Suprapubic skin (tissue), 4 donors: ENCODE measurements around the gene KNTC1. TPM values are rescaled to one million over a fixed set of nuclear protein-coding genes. Genes with fewer than 3 reads are reported as not detected.

Experiments
- DNase-seq, 2 donors: peaks; one replicate each; pipeline ENCODE4 v3.0.0-alpha.2; 2019; ENCODE audit warnings: low spot score in 2 of 2
- H3K27ac ChIP-seq: fragments of 200-600 bp; sonication (generic); one replicate; pipeline ENCODE4 v1.5.1; 2019
- H3K27me3 ChIP-seq: fragments of 200-600 bp; sonication (generic); one replicate; pipeline ENCODE4 v1.5.1; 2019
- H3K36me3 ChIP-seq: fragments of 200-600 bp; sonication (generic); one replicate; pipeline ENCODE4 v1.5.1; 2019
- H3K4me1 ChIP-seq: fragments of 200-600 bp; sonication (generic); one replicate; pipeline ENCODE4 v1.5.1; 2019
- H3K4me3 ChIP-seq: fragments of 200-600 bp; sonication (generic); one replicate; pipeline ENCODE4 v1.5.1; 2019; ENCODE audit warnings: mild to moderate bottlenecking
- H3K9me3 ChIP-seq: fragments of 200-600 bp; sonication (generic); one replicate; pipeline ENCODE4 v1.5.1; 2019
- EP300 ChIP-seq: sonication (generic); formaldehyde crosslinking; IDR thresholded peaks from one replicate; pipeline ENCODE4 v1.6.1; 2017; ENCODE audit warnings: antibody characterized with exemption
- POLR2A ChIP-seq, 2 donors: fragments of 450-650 bp; IDR thresholded peaks; one replicate each; pipeline ENCODE4 v1.6.1; 2017; ENCODE audit warnings: antibody characterized with exemption in 2 of 2, mild to moderate bottlenecking in 2 of 2, moderate library complexity in 2 of 2
- POLR2AphosphoS5 ChIP-seq, 3 donors: sonication (generic); formaldehyde crosslinking; IDR thresholded peaks; one replicate each; pipeline ENCODE4 v1.6.1; 2017; ENCODE audit warnings: antibody characterized with exemption in 3 of 3
- WGBS: methylation state at CpG from one replicate; pipeline ENCODE4 v1.1.5; 2018; 5-methylcytosine and 5-hydroxymethylcytosine counted together
- total RNA-seq, 4 donors: library from RNA; depleted of rRNA; stranded (reverse); fragments of >200 nt; gene quantifications; one replicate each; pipeline ENCODE4 v1.1.0, GENCODE V29; 2016
- TF ChIP-seq, protein P1 (sequence below), 2 donors: fragments of 200-600 bp in 1 of 2; fragments of 450-650 bp in 1 of 2; sonication (generic) in 1 of 2; IDR thresholded peaks; one replicate each; pipeline ENCODE4 v1.5.1; 2016 to 2019; ENCODE audit warnings: antibody characterized with exemption in 2 of 2, mild to moderate bottlenecking in 1 of 2, moderate library complexity in 1 of 2

The KNTC1 gene
- total RNA-seq, 4 donors from 2014 or later: 8.6 to 44.4 (median 13.2) TPM

DNA sequence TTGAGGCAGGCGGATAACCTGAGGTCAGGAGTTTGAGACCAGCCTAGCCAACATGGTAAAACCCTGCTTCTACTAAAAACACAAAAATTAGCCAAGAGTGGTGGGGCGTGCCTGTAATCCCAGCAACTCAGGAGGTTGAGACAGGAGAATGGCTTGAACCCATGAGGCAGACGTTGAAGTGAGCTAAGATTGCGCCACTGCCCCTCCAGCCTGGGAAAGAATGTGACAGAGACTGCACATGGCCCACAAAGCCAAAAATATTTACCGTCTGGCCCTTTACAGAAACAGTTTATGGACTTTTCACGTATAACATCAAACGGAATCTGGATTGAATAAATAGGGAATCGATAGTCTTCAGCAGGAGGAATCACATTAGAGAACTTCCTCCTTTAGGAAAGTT, 3.8 kb upstream of the KNTC1 start:
- DNase-seq: no peak
- 56% methylated on average over 8 of the region's 8 CpGs for WGBS
- Histone ChIP-seq H3K27ac (no peak overlapping the region), H3K4me1 (peaks cover 47% of the 10 kb centered on the region), H3K36me3 (peaks cover 41% of the 10 kb centered on the region), H3K27me3 (no peaks in the 10 kb centered on the region), H3K4me3 (peak overlapping the region; percentile 72), H3K9me3 (no peaks in the 10 kb centered on the region)
- TF ChIP-seq POLR2A (IDR thresholded peaks at IDR 0.05) (no peak), POLR2AphosphoS5 (IDR thresholded peaks at IDR 0.05) (no peak), EP300 (no peak)
- TF ChIP-seq, protein P1, sequence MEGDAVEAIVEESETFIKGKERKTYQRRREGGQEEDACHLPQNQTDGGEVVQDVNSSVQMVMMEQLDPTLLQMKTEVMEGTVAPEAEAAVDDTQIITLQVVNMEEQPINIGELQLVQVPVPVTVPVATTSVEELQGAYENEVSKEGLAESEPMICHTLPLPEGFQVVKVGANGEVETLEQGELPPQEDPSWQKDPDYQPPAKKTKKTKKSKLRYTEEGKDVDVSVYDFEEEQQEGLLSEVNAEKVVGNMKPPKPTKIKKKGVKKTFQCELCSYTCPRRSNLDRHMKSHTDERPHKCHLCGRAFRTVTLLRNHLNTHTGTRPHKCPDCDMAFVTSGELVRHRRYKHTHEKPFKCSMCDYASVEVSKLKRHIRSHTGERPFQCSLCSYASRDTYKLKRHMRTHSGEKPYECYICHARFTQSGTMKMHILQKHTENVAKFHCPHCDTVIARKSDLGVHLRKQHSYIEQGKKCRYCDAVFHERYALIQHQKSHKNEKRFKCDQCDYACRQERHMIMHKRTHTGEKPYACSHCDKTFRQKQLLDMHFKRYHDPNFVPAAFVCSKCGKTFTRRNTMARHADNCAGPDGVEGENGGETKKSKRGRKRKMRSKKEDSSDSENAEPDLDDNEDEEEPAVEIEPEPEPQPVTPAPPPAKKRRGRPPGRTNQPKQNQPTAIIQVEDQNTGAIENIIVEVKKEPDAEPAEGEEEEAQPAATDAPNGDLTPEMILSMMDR (IDR thresholded peaks at IDR 0.05): no peak

DNA sequence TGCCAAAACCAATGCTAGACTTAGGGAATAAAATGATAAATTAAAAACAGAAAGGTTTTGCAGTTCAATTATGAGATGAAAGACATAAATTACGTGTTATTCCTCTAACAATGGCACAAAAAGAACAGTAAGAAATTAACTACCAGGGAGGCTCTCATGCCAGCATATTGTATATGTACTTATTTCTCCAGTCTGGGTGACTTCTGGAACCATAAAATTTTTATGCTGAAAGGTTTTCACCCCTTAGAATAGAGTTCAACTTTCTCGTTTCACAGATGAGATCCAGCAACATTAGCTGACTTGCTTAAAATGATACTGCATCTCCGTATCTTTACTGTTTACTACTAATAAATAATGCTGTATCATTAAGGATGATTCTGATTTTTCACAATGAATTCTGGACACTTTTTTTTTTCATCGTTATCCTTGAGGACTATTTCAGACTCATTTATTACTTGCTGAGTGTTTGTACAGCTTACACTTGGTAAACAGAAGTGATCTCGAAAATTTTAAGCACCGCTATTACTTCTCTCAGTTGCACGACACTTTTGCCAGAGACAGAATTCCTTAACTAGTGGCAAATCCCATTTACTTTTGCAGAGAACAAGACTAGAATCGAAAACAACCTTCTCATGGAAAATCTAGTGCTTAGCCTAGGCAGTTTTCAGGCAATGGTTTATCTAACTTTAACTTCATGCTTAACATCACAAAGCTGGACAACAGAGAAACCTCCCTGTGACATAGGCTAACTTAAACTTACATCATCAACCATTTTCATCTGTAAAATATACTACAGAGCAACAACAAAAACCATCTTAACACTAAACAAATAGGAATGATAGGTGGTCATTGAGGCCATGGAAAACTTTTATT, 3.0 kb upstream of the KNTC1 start:
- Histone ChIP-seq H3K4me3 (peak overlapping the region; percentile 72), H3K27ac (no peak overlapping the region), H3K36me3 (peaks cover 33% of the 10 kb centered on the region), H3K9me3 (no peaks in the 10 kb centered on the region), H3K4me1 (peaks cover 49% of the 10 kb centered on the region), H3K27me3 (no peaks in the 10 kb centered on the region)
- TF ChIP-seq EP300 (no peak), POLR2A (IDR thresholded peaks at IDR 0.05) (no peak), POLR2AphosphoS5 (IDR thresholded peaks at IDR 0.05) (no peak)
- TF ChIP-seq, protein P1 (IDR thresholded peaks at IDR 0.05): no peak
- 16% methylated on average over 8 of the region's 8 CpGs for WGBS
- no peak for DNase-seq

DNA sequence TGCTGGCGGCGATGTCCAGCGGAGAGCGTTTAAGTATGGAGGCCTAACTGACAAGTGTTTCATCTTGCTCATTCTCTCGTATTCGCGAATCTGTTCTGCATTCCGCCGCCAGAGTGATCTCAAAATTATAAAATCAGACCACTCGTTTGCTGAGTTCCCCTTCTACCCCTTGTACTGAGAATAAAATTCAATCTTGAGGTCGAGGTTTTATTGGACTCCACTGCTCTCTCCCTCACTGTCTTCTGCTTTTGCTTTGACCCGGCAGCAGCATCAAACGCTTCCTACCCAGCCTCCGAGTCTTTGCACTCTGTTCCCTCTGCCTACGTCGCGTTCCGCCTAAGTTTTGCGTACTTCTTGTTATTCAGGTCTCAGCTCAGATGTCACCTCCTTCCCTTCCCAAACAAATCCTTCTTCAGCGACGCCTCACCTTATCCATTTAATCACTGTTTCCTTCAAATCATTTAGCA, 462 bp downstream of the KNTC1 start:
- peaks cover 43% of the 10 kb centered on the region for H3K4me1 ChIP-seq
- TF ChIP-seq POLR2AphosphoS5 (IDR thresholded peaks at IDR 0.05) (no peak), POLR2A (IDR thresholded peaks at IDR 0.05) (no peak), EP300 (no peak)
- TF ChIP-seq, protein P1 (IDR thresholded peaks at IDR 0.05): no peak
- DNase-seq: no peak
- WGBS: under 1% methylated on average over 21 of the region's 21 CpGs
- no peaks in the 10 kb centered on the region for H3K36me3 ChIP-seq
- H3K27me3 ChIP-seq: no peaks in the 10 kb centered on the region
- H3K4me3 ChIP-seq: peak overlapping the region; percentile 72
- H3K9me3 ChIP-seq: no peaks in the 10 kb centered on the region
- H3K27ac ChIP-seq: peak overlapping the region; percentile 99

DNA sequence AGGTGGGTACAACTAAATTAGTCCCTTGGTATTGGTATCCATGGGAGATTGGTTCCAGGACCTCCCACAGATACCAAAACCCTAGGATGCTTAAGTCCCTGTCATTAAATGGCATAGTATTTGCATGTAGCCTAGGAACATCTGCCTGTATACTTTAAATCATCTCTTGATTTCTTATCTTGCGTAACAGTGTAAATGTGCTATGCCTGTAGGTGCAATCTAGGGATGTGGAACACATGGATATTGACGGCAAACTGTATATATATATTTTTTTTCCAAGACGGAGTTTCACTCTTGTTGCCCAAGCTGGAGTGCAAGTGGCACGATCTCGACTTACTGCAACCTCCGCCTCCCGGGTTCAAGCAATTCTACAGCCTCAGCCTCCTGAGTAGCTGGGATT, 1.5 kb downstream of the KNTC1 start:
- WGBS: 97% methylated on average over 7 of the region's 7 CpGs
- DNase-seq: no peak

DNA sequence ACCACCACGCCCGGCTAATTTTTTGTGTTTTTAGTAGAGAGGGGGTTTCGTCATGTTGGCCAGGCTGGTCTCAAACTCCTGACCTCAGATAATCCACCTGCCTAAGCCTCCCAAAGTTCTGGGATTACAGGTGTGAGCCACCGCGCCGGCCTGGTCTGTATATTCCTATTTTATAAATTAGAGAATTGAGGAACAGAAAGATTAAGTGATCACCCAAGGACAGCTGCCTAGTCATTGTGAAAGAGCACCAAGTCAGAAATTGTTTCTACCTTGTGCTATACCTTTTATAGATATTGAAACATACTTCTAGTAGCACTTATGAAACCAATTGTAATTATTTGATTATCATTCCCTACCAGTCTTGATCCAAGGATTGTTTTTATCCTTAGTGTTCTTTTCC, 1.9 kb downstream of the KNTC1 start:
- Histone ChIP-seq H3K36me3 (no peaks in the 10 kb centered on the region), H3K9me3 (no peaks in the 10 kb centered on the region), H3K27me3 (no peaks in the 10 kb centered on the region), H3K4me1 (peaks cover 28% of the 10 kb centered on the region), H3K4me3 (no peak overlapping the region), H3K27ac (no peak overlapping the region)
- TF ChIP-seq EP300 (no peak), POLR2A (IDR thresholded peaks at IDR 0.05) (no peak), POLR2AphosphoS5 (IDR thresholded peaks at IDR 0.05) (no peak)
- TF ChIP-seq, protein P1 (IDR thresholded peaks at IDR 0.05): no peak
- 98% methylated on average over 6 of the region's 6 CpGs for WGBS
- DNase-seq: no peak

More for the DNA sequence above, 1.5 kb downstream of the KNTC1 start:
- Histone ChIP-seq H3K9me3 (no peaks in the 10 kb centered on the region), H3K4me3 (no peak overlapping the region), H3K27me3 (no peaks in the 10 kb centered on the region), H3K4me1 (peaks cover 32% of the 10 kb centered on the region), H3K36me3 (no peaks in the 10 kb centered on the region), H3K27ac (no peak overlapping the region)
- TF ChIP-seq EP300 (no peak), POLR2AphosphoS5 (IDR thresholded peaks at IDR 0.05) (no peak), POLR2A (IDR thresholded peaks at IDR 0.05) (no peak)
- TF ChIP-seq, protein P1 (IDR thresholded peaks at IDR 0.05): no peak
